GM21367 (cell line): ENCODE data around the gene TBC1D22A.

ENCODE experiments used
- ATAC-seq: cut with Tn5 transposase; IDR thresholded peaks from one replicate; pipeline ENCODE4 v1.9.1; 2021; ENCODE audit not compliant: unreplicated experiment

Gene TBC1D22A

DNA sequence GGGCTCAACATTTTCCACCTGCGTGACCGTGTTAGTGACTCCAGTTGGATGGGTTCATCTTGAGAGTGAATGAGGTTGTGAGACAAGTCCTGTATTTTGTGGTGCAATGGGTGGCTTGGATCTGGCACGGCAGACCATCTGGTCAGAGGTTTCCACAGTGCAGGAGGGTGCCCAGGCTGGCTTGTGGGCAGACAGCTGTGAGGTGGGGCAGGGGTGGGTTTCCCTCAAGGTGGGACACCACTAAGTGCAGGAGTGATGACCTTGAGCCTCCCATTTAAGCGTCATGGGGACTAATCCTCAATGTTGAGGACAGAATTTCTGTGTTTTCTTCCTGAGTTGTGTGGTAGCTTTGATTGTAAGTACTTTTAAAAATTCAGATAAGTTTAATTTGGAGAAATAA lies 220.6 kb downstream of the TBC1D22A start:
- ATAC-seq, result no peak

DNA sequence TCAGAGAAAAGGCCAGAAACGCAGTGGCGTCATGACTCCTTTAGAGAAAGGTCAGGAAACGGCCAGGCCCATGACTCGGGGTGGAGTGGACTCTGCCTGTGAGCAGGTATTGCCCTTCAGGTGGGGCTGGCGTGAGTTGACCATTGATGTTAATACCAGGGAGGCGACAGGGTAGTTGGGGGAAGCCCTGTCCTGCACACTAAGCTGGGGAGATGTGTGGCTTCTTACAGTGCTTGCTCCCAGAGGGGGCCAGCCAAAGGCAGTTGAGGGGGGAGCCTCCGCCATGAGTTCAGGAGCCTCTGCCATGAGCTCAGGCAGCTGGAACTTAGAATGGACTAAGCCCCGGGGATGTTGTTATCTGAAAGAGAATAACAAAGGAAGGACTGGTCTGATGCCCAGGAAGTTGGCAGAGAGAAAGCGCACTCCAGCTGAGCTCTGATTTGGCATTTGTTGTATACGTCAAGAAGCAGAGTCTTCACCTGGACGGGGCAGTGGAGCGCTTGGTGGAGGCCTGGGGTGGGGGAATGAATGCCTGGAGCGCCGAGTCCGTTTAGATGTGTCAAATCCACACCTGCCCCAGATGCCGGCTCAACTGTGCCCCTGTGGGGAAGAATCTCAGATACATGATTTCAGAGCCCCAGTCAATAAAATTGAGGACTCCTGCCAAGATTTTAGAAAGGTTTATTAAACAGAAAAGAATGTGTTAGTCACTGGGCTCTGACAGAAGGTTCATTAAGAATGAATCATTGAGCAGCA lies 222.5 kb downstream of the TBC1D22A start:
- ATAC-seq, result no peak

DNA sequence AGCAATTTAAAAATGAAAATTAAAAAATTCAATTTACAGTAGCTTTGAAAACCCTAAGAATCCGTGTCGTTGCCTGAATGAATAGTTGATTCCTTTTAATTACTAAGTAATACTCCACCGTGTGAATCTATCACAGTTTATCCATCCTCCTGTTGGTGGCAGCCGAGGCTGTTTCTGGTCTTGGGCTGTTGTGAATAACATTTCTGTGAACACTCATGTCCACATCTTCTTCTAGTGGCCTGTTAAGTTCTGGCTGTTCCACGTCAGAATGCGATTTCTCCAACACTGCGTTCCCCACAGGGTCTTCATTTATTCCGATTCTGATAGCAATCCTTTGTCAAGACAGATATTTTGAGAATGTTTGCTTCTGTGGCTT lies 223.0 kb downstream of the TBC1D22A start:
- ATAC-seq, result no peak

DNA sequence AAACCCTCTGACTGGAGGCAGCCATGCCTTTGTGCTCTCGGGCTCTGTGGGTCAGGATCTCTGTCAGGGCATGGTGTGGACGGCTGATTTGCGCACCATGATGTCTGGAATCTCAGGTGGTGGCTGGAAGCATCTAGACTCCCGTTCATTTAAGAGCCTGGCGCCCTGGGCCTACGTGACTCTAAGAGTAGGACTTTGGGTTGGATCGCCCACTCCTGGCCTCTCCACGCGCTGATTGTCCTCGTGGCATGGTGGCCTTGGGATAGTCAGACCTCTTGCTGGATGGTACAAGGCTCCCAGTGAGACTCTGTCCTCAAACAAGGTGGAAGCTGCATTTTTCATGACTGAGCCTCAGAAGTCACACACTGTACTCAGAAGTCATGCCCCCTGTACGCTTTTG lies 224.3 kb downstream of the TBC1D22A start:
- no peak for ATAC-seq

DNA sequence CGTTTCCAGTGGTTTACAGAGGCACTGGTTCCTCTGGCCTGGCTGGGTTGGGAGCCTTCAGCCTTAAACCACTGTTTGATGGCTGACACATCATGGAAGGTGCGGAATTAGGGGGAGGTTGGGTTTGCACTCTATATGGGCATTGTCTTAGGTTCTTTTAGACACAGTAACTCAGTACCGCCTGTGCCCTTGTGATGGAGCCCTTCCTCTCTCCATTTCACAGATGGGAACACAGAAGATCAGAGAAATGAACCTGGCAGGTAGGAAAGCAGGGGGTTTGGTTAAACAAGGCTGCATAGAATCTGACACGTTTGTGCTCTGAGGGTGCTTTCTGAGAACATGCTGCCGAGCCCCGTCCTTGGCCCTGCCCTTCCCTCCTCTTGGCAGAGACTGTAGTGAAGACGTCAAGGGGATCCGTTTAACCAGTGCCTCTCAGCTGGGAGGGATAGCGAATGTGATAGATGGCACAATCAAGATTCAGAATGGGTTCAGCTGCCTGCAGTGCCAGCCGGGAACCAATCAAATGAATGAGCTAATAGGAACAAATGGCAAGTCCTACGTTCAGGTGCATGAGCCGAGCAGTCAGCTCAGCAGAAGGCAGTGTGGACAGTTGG lies 228.6 kb downstream of the TBC1D22A start:
- ATAC-seq, result no peak

DNA sequence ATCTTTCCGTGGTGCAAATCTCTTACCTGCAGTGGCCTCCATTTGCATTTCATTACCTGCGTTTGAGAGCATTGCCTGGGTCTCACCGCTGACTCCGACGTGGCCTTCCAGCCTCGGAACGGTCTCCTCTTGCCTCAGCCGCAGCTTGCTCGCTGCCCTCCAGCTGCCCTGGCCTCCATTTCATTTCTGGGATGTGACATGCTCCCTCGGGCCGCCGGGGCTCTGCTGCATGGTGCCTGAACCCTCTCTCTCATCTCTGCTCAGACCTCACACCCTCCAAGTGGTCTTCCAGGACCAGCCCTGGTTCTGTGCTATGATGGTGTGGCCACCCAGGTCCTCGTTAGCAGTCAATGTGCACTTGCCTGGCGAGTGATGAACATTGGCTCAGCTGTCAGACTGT lies 229.2 kb downstream of the TBC1D22A start:
- no peak for ATAC-seq

DNA sequence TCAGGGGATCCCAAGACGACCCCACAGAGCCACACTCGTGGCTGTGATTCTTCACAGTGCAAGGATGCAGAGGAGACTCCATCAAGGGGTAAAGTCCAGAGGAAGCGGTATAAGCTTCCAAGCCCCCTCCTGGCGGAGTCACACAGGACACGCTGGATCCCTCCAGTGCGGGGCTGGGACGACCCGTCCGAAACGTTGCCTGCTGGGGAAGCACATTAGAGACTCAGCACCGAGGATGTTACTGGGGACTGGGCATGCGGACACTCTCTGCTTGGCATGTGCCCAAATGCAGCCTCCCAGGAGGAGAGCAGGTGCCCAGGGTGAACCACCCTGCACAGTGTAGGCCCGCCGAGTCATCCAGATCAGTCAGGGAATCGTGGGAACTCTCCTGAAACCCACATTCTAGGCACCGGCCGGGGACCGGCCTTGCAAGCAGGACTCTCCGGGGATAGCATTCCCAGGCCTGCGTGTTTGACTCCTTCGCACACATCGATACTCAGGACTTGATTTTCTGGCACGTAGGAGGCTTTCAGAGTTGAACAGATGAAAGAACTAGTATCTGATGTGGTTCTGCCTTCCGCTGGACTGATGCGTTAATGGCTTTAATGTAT lies 229.8 kb downstream of the TBC1D22A start:
- ATAC-seq, result no peak

DNA sequence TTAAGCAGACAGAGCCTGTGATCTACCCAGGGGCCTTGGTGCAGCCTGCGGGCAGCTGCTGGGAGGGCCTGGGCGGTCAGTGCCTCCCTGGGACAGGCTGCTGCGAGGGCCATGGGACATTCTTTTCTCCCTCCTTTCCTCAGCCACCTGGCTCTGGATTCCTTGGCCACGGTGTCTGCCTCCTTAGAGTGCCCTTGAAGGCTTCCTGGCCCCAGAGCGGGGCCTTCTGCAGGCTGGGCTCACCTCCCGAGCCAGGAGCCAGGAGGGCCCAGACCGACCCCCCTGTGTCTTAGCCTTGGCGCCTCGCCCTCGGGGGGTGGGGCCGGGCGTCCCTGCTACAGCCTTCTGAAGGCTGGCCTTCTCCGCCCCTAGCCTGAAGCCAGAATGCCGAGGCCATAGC lies 231.2 kb downstream of the TBC1D22A start:
- no peak for ATAC-seq

DNA sequence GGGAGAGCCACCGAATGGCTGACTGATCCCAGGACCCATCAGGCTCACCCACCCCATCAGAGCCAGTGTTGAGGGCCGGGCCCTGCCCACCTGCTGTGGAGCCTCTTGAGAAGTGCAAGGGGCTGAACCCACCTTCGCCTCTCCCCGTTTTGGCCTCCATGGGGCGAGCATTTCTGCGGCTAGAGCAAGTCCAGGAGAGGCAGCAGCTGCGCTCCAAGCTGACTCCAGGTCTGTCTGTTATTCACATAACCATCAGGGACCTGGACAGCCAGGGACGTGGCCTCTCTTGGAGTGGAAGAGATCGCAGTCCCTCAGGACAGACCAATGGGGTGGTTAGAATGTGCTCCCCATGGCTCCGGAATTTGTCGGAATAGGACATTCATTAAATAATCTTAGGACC lies 231.8 kb downstream of the TBC1D22A start:
- ATAC-seq, result no peak

DNA sequence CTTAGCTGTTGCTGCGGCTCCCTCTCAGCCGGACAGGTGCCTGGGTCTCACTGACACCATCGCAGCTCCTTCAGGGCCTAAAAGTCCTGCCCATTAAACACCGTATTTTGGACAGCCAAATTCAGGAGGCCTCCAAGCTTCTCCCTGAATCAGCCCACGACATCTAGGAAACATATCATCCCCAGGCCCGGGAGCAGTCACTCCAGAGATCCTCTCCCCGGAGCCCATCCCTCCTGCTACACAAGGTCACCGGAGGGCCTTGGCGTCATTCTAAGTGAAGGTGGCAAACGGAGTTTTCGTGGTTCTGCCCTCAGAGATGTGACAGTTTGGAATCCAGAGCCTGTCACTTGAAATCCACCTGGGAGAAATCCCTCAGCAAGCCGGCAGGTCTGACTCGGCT lies 232.5 kb downstream of the TBC1D22A start:
- no peak for ATAC-seq

DNA sequence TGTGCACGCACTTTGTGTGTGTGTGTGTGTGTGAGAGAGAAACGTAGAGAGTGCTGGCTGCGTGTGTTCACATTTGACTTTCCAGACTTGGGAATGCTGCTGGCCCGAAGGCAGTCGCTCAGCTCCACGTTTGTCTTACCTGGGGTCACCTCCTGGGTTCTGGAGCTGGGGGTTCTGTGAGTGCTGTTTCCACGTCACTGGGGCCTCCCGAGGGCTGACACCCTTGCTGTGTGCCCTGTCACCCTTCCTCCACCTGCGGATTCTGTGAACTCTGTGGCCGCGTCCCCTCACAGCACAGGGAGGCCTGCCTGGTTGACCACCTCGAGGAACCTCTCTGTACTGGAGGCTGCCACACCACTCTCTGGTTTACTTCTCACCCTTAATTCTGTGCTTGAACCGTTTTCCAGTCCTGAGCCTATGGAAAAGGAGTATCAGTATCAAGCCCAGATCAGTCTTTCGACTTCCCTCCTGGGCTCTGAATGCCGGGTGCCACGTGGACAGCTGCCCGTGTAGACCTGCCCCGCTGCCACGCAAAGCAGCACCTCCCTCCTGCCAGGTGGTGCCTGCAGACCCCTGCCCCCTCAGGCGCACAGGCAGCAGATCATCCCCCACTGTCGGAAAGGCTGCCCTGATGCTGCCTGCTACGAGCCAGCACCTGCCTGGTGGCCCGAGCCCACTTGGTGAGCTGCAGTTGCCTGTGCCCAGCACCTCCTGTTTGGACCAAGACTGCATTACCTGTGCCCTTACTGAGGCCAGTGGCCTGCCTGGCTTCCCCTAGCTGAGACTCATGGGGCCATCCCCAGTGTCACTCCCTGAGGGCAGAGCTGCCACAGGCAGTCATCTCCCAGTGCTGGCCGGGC lies 233.3 kb downstream of the TBC1D22A start:
- no peak for ATAC-seq

DNA sequence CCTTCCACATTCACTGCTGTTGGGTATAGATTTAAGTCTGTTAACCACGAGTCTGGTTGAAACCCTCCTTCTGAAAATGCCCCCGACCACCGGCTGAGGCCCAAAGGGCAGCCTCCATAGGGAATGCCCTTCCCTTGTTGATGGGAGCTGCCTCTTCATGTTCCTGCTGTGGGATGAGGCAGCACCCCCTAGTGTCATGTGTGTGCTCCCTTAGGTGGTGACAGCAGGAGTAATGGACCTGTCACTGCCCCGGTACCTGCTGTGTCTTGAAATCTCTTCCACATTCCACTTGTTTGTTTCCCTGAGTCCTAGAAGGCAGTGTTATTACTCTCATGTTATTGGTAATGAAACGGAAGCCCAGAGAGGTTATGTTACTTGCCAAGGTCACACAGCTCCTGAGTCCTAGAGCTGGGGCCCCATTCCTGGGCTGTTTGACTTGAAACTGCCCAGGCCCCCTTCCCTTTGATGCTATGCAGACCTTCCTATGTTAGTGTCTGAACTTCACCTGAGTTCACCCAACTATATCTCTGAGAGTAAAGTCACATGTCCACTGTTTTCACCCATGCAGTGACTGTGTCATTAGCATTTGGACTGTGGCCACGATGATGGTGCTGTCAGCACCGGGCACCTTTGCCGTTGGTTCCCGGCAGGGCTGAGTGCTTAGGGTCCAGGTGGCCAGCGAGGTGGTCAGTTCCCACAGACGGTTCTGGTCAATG lies 234.3 kb downstream of the TBC1D22A start:
- ATAC-seq, result no peak

DNA sequence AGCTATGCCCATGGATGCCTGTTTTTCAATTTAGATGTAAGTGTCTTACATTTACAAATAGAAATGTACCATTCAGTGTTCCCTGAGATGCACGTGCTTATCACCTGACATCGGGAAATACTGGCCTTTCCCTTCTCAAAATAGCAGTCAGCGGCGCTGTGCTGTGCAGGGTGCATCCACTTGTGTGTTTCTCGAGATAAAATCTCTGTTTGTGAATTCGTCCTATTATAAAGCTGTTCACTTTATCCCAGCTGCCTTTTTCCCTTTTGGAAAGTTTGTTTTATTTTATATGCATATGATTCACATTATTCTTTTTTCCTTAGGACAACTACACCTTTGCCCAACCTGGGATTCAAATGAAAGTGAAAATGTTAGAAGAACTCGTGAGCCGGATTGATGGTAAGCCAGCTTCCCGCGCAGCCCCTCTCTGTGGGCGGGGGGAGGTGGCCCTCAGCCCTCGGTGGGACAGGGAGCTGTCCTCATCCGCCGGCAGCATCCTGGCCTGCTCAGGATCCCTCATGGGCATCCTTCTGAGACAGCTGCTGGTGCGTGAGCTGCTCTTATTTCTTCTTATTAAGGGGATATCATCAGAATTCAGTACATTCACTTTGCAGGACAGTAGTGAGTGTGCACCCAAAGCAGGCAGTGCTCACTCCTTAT lies 235.0 kb downstream of the TBC1D22A start:
- no peak for ATAC-seq

DNA sequence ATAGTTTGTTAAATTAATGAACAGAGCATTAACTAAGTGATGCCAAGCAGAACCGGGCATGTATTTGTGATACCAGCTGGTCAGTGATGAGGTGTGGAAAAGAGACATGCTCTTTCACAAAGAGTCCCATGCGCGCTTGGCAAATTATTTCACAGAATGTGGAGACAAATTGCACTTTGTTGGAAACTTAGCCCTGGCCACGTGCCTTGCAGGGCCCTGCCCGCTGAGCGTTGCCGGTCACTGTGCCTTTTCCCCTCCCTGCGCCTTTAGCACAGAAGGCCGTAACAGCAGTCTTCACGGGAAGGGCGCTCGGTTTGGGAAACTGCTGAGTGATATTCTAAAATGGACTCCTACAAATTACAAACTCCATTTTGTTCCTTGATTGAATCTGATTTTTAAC lies 235.9 kb downstream of the TBC1D22A start:
- no peak for ATAC-seq

DNA sequence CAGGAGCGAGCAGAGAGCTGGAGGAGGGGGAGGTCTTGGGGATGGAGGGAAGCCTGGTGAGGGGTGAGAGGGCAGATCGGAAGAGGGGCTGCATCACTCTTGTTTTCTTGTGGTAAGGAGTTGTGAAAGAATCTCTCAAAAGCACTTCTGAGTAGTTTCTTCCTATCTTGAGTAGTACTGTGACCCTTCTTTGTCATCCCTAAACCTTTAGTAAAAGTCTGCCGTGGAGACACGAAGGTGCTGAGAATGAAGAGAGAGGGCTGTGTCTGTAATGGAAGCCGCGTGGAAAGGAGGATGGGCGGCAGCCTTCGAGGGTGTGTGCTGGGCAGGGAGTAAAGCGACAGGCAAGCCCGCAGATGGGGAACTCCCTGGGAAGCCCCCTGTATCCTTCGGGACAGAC lies 237.8 kb downstream of the TBC1D22A start:
- no peak for ATAC-seq

DNA sequence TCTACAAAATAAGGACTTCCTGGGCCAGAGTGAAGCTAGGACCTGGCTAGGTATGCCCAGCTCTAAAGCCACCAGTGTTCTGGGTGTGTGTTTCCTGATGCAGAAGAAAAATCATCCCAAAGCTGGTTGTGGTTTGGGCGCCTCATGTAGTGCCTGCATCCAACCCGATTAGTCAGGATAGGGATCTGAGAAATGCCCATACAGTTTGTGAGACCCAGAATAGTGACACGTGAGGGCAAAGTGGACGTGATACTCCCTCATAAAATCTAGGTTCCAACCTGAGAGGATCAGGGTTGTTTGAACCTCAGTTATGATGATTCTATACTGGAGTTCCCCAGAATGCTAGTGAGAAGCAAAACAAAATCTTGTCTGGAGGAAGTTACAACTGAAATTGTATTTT lies 238.4 kb downstream of the TBC1D22A start:
- ATAC-seq, result no peak

DNA sequence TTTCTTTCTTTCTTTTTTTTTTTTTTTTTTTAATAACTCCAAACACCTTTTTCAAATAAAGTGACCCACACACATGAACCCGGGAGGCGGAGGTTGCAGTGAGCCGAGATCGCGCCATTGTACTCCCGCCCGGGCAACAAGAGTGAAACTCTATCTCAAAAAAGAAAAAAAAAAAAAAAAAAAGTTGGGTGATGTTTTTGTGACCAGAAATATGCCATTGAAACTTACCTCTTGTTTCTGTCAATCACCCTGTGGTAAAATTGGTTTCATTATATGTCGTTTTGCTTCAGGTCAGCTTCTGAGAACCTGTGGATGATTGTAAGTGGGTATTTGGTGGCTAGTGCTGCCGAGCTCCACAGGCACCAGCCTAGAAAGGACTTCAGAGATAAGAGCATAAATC lies 238.8 kb downstream of the TBC1D22A start:
- no peak for ATAC-seq

DNA sequence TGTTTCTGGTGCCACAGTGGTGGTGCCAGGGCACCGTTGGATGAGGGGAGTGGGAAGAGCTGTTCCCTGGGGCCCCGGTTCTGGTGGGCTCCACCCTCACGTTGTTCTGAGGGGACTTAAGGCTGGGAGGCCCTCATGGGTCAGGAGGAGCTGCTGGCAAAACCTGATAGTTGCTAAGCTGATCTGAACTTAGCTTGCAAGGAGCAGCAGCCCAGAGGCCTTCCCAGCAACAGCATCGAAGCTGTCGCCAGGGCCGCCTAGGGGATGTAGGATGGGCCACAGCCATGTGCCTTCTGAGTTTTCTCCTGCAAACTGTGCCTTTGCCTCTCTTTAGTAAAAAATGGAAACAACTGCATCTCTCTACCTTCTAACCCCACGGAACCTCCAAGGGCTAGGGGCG lies 240.2 kb downstream of the TBC1D22A start:
- no peak for ATAC-seq

DNA sequence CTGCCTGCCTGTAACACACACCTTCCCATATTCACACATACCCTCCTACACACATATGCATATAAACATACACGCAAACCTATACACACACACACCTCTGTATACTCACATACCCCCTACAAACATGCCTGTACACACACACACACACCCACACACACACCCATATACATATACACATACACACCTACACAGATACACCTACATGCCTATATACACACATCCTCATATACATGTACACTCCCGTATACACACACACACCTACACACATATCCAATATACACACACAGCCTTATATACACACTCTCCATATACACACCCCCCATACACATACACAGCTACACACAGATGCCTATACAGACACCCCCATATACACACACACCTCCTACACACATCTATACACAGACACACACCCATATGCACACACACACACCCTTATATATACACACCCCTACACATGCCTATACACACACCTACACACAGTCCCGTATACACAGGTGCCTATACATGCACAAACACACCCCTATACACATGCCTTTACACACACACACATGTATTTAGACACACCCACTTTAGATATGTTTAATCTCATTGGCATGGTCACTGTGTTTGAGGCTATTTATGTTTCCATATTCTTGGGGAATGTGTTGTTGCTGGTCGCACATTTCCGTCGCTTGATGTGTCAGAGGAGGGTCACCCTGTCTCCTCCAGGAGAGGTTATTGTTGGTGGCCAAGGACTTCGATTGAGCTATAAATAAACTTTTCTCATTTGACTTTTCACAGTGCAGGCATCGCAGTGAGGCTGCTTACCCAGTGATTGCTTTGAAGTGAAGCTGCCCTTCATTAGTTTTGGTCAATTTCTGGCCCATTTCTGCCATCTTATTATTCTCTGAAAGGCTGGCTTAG lies 243.3 kb downstream of the TBC1D22A start:
- ATAC-seq, result no peak
